Activated CD4-positive, alpha-beta T cell treated with anti-CD3 and anti-CD28 coated beads, Interleukin-2, Interleukin-4, amounts not matched to agents 100 ng/mL and 50 ng/mL, durations not matched to agents 16 hours and 8 hours (primary cell): ENCODE results near the gene NRIP2.
"Not testable (repeated sequence)": the region's sequence is repeated elsewhere in the genome, so short reads cannot be mapped to it uniquely, and the experiment has no call there.

ENCODE experiments used
- DNase-seq: peaks from one replicate; pipeline ENCODE4 v3.0.0-alpha.2; 2020; ENCODE audit warnings: low spot score

NRIP2 gene, protein sequence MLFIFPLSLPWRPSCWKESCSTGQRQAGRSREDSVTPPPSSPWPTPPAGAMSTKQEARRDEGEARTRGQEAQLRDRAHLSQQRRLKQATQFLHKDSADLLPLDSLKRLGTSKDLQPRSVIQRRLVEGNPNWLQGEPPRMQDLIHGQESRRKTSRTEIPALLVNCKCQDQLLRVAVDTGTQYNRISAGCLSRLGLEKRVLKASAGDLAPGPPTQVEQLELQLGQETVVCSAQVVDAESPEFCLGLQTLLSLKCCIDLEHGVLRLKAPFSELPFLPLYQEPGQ

DNA sequence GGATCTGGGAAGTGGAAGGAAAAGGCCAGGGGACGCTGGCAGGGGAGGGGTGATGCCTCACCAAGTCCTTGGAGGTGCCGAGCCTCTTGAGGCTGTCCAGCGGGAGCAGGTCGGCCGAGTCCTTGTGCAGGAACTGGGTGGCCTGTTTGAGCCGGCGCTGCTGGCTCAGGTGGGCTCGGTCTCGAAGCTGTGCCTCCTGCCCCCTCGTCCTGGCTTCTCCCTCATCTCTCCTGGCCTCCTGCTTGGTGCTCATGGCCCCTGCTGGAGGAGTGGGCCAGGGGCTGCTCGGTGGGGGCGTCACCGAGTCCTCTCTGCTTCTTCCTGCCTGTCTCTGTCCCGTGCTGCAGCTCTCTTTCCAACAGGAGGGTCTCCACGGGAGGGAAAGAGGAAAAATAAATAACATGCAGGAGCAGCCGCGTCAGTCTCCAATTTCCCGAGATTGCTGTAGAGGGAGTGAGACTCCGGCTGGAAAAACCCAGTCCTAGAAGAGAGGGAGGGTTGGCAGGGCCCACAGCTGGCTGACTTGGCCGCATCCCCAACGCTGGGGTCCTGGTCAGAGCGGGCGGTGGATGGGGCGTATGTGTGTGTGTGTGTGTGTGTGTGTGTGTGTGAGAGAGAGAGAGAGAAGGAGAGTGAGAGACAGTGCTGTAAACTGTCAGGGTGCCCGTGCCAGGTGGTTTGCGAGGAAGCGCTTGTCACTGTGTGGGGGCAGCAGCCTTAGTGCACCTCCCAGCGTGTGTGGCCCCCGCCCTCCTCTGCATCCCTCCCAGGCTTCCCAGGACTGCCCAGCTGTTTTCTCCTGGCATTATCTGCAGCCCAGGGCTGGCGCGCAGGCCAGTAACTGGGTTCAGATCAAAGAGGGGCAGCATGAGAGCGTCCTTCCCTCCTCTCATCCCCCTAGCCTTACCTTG is at the start of gene NRIP2:
Gene NRIP2 (minus strand): TSS at position 455 of the 911 bp plus-strand sequence. CDS start 52 bp downstream, at position 403.
- DNase-seq = no peak

DNA sequence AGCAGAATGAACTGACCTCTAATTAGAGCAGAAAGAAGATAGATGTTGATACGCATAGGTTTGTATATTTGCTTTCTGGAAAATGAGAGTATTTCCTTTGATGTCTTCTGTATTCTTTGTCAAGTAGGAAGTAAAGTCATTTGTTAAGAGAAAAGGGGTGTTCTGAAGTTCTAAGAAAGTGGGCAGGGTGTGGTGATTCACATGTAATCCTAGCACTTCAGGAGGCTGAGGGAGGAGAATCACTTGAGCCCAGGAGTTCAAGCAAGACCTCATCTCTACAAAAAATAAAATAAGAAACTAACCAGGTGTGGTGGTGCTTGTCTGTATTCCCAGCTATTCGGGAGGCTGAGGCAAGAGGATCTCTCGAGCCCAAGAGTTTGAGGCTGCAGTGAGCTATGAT is 45.0 kb upstream of the NRIP2 start:
- DNase-seq = peak; percentile 25

DNA sequence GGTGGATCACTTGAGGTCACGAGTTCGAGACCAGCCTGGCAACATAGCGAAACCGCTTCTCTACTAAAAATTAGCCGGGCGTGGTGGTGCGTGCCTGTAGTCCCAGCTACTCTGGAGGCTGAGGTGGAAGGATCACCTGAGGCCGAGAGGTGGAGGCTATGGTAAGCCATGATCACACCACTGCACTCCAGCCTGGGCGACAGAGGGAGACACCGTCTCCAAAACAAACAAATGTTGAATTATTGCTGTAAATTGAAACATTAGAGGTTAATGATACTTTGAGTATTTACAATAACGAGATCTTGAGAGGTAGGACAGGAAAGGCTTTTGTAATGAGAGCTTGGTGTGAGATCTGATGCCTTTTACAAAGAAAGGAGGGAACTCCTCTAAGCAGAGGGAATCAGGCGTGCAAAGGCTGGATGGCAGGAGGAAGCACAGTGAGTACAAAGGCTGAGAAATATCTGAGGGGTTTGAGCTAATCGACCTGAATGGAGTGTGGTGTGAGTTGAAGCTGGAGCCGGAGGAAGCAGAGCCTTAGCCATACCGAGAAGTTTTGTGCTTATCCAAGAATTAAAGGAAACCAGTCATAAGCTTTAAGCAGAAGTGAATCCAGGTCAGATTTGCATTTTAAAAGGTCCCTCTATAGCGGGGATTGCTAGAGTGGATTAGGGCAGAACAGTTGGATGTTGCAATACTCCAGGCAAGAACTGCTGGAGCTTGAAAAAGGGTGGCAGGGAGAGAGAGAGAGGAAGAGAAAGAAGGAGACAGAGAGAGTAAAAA is 43.3 kb upstream of the NRIP2 start:
- peak; percentile 17 for DNase-seq

DNA sequence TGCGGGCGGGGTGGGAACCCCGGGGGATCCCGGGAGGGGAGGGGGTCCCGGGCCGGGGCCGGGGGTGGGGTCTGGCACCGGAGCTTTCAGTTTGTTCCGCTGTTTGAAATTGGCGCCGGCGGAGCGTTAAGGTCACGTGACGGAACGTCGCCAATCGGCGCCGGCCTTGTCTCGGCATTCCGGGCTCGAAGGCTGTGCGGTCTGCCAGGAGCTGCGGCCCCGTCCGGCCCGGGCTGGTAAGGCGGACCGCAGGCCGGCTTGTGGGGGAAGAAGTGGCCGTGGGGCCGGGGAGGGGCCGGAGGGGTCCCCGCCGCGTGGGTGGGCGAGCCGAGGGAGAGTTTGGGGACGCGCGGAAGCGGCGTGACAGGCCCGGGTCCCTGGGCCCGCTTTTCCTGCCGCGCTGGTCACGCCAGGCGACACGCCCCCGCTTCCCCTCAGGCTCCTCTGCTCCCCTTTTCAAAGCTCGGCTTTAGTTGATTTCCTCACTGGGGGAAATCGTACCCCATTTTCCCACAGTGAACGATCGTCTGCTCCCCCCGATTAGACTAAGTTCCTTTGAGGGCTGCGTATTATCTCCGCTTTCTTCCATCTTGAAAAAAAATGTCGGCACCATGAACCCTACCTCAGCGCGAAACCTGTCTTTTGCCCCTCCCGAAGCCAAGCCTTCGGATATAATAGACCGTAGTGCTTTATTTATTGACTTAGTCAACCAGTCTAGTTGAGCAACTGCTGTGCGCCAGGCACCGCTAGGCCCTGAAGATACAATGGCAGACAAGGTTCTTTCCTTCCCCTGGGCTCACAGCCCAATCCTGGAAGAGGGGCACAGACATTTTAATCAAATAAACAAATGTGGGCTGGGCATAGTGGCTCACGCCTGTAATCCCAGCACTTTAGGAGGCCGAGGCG is 42.5 kb upstream of the NRIP2 start, which contains the start of the genes FOXM1 and RHNO1:
Gene FOXM1 (minus strand): TSS at position 128 of the 906 bp plus-strand sequence. CDS start 2,696 bp downstream, outside the sequence.
Gene RHNO1 (plus strand): TSS at position 177 of the 906 bp plus-strand sequence. CDS start 8,144 bp downstream, outside the sequence.
- peak; percentile 91 for DNase-seq

DNA sequence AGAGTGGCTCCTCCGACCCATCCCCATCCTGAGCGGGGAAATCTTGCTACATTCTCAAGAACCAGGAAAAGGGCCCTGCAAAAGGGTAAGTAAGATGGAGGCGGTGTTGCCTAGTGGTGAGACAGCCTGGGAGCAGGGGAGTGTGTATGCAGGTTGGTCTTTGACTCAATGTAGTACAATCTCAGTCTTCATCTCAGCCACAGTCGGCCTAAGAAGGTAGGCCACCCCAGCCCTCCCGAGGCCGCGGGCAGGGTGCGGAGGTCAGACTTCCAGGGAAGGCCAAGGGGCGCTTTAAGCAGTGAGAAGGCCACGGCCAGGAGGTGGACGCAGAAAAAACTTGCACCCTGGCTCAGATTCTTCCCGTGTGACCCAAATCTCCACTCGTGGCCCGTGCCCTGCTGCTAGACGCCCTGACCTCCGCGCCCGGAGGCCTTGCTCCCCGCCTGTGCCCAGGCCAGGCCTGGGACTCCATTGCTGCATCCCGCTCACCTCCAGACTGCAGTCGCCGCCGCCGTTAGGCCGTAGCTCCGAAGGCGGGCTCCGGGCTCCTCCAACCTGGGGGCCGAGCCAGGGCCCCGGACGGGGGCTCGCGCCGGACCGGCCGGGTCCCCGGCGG is 41.7 kb upstream of the NRIP2 start:
- peak; percentile 50 for DNase-seq

DNA sequence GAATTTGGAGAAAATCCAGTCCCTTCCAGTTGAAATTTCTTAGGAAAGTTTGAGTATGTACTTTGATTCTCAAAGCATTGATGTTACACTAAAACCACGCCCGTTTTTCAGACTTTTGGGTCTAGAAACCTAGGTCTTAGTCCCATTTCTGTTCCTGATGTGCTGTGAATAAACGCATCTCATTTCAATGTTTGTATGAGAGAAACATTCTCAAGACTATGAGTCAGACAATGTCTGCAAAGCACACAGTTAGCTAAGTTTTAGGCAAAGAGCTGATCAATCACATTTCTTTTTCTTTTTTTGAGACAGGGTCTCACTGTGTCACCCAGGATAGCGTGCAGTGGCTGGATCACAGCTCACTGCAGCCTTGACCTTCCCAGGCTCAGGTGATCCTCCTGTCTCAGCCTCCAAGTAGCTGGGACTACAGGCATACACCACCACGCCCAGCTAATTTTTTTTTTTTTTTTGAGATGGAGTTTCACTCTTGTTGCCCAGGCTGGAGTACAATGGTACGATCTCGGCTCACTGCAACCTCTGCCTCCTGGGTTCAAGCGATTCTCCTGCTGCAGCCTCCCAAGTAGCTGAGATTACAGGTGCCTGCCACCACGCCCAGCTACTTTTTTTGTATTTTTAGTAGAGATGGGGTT is 34.3 kb upstream of the NRIP2 start:
- DNase-seq = not testable (repeated sequence)

DNA sequence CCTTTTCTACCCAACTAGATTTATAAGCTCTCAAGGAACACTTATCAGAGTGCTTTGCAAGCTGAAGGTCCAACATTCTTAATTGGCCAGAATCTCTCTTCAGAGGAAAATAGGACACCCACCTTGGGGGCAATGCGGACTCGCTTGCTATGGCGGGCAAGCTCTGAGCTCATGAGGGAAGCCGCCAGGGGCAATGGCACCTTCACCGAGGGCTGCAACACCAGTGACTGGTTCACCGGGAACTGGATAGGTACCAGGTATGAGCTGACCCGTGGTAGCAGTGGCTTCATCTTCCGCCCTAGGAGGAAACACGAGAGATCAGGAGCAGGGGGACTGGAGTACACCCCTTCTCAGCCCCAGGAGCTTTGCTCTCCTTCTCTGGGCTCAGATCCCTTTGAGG is 29.4 kb upstream of the NRIP2 start:
- DNase-seq = no peak

DNA sequence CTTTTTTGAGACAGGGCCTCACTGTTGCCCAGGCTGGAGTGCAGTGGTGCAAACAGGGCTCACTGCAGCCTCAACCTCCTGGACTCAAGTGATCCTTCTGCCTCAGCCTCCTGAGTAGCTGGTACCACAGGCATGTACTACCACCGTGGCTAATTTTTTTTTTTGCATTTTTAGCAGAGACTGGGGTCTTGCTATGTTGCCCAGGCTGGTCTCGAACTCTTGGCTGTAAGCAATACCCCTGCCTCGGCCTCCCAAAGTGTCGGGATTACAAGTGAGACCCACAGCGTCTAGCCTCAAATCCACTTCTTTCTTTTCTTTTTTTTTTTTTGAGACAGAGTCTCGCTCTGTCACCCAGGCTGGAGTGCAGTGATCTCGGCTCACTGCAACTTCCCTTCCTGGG is 28.6 kb upstream of the NRIP2 start:
- DNase-seq = not testable (repeated sequence)

DNA sequence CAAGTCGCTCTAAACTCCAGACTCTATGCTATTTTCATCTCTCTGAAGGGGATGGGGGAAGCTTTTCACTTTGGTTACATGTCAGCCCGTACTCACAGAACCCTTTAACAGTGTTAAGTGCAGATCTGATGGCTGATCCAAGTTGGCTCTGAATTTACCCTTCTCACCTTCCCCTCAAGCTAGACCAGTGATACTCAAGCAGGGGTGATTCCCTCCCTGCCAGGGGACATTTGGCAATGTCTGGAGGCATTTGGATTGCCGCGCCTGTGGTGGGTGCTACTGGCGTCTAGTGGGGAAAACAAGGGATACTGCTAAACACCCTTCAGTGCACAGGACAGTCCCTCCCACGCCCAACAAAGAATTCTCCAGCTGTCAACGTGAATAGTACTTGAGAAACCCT is 28.0 kb upstream of the NRIP2 start:
- no peak for DNase-seq

DNA sequence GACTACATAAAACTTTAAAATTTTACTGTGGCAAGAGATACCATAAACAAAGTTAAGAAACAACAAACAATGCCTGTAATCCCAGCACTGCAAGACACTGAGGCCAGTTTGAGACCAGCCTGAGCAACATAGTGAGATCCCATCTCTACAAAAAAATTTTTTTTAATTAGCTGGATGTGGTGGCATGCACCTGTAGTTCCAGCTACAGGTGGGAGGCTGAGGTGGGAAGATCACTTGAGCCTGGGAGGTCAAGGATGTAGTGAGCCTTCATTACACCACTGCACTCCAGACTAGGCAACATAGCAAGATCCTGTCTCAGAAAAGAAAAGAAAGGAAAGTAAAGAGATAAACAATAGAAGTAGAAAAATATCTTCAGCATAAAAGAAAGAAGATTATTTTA is 25.3 kb upstream of the NRIP2 start:
- DNase-seq = no peak

DNA sequence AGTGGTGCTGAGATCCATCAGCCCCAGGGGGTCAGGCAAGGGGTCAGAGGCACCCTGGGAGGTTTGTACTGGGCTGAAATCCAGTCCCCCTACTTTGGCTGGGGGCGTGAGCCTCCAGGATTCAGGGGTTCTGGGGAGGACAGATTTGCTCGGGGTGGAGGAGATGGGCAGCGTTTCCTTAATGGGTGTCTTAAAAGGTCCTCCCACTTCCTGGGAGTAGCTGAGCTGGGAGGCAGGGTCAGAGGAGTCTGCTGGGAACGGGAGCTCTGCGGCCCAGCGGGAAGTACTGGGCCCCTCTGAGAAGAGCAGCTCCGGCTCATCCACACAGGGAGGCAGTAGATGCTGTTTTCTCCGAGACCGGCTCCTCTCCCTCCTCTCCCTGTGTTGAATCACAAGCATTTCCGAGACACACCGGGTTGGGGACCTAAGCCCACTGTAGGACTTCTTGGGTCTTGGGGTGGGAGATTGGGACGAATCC is 24.1 kb upstream of the NRIP2 start:
- DNase-seq = no peak

DNA sequence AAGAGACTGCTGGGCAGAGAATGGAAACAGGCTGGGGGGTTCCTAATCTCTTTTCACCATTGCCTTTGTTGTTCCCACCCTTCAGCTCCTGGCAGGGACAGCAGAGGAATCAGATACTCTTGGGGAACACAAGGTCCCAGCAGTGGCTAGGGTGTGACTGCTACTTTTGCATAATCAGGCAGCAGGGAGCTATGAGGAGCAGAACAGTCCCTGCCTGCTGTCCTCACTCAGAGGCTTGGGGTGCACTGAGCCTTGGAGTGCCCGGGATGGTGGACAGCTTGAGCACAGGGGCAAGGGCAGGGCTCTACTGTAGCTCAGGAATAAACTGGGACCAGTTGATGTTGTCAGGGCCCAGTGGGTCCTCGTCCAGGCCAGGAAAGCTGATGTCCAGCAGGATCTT is 23.5 kb upstream of the NRIP2 start:
- DNase-seq = no peak

DNA sequence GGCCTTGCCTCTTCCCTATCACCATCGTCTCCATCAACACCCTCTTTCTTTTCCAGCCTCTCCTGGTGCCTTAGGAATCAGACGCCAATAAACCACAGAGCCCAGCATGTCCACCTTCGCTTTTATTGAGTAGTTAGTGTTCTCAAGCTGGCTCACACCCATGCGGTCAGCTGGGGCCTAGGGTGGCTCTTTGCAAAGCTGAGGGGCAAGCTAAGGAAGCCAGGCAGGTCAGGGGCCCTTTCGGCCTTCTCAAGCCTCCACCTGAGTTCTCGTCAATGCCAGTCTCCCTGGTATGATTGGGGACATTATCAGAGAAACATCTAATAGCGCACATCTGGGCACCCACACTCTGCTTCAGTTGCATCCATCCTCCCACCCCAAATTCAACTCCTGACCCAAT is 22.7 kb upstream of the NRIP2 start:
- DNase-seq = no peak

DNA sequence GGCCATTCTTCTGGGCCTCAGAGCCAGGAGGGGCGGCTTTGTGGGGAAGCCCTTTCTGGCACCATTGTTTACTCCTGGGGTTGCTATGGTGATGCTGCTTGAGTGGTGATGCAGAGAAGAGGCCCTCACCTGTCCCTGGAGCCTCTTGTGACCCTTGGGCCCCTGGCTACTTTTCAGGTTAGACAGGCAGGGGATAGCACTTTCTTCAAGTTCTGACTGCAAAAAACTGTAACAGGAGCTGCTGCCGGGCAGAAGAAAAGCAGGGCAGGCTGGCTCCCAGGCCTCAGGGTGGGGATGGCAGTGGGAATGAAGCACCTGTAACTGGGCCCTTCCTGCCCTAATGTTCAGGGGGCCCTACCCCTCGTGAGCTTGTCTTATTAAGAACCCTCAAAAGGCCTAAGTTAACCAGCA is 22.2 kb upstream of the NRIP2 start, which contains the start of gene TEX52:
Gene TEX52 (minus strand): TSS at position 19 of the 411 bp plus-strand sequence. CDS start 13 bp downstream, at position 6.
- no peak for DNase-seq

DNA sequence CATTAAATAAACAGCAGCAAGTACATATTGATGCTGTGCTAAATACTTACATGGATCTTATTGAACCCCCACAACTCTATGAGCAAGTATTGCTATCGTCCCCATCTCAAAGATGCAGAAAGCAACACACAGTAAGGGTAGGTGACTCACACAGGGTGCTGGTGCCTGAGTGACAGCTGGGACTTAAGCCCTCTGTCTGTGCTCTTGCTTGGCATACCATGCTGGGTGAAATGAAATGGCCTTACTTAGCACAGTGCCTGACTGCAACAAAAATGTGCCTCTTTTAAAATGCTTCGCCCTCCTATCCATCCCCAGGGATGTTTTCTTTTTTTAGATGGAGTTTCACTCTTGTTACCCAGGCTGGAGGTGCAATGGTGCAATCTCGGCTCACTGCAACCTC is 21.2 kb upstream of the NRIP2 start:
- DNase-seq = no peak

DNA sequence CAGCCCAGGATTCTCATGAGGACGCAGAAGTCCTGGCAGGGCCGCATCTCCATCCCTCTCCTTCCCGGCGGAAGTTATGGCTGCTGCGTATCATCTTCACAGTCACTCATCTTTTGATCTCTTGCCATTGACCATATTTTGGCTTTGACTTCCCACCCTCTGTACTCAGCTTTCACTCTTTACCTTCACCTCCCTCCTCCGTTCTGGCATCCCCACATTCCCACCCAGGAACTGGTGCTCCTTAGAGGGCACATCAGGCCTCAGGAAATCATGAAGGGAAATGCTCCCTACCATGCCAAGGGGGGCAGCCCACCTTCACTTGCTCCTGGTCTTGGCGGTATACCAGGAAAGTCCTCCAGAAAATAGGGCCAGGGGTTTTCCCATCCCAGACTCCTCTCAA is 20.7 kb upstream of the NRIP2 start:
- DNase-seq = no peak

DNA sequence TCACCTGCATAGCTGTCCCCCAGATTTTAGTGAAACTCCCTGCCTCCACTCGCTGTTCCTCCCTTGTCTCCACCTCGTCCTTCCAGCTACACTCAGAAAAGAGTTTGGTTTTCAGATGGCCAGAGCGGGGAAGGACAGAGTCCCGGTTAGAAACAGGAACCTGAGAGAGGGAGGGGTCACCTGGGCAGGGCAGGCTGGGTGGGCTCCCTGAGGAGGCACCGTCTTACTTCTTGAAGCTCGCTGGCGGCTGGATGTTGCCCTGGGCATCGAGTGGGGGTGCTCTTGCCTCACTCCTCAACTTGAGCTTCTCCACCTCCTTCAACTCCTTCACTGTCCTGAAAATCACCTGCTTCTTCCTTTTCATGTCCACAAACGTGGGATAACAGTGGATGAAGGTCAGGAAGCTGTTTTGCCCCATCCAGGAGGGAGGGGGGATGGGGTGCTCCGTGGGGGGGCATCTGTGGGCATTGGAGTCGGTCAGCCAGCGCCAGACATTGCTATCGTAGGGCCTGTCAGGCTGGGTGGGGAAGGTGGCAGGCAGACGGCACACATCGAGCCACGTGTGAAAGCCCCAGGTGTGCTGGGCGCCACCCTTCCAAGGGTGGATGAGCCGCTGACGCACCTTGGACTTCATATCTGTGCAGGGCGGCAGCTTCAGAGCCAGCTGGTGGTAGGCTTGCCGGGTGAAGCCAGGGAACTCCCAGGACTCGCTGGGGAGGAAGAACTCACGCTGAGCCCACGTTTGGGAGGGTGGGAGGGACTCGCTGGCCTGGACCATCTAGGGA is 20.0 kb upstream of the NRIP2 start:
- DNase-seq = no peak

DNA sequence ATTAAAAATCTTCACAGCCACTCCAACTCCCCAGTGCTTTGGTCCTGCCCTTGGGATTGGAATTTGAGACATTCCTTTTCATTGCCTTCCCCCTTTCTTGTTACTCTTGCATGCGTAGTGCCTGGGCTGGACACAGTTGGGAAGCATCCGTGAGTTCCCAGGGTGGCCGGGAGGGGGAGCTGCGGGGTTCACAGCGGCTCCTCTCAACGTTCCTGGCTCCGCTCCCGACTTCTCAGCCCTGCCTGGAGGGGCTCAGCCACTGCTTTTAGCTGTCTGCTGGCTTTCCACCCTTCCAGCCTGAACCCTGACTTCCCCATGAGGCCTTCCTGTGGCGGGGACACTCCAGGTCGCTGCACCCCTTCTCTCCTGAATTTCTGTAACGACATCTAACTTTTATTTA is 18.8 kb upstream of the NRIP2 start:
- DNase-seq = peak; percentile 38

DNA sequence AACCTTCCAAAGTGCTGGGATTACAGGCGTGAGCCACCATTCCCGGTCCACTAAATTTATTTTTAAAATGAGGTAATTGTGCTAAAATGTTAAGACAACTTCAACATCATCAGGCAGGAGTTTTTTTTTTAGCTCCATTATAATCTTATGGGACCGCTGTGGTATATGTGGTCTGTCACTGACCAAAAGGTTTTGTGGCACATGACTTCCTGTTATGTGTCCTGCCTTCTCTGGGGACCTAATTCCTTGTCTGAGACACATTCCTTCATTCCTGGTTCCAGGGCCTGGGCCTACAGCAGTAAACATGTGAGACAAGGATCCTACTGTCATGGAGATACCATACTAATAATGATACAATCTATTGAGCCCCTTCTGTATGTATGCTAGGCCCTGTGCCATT is 17.1 kb upstream of the NRIP2 start:
- no peak for DNase-seq
